ENCODE data around the gene FLAD1. TPM values are rescaled to one million over a fixed set of nuclear protein-coding genes. Genes with fewer than 3 reads are reported as not detected.

FLAD1 gene
- polyA plus RNA-seq, 2 of the 4 experiments (the other 2 are of a cell fraction): 34.1 to 43.5 TPM

DNA sequence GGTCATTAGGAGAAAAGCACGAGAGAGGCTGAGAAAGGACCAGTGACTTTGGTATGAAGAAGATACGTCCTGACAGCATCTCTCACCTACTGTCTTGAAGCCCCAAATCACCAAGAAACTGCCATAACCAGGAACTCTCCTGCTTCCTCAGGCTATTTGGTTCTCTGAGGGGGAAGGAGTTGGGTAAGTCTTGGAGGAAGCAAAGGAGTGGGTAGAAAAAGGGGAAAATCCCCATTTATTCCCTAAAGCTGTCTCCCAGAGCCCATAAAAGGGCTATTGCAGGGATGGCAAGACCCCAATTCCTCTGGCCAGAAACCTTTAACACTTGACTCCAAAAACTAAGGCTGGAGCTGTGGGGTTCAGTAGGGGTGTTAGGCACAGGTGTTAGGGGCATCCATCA, 25.1 kb upstream of the FLAD1 start:
- POLR2A ChIA-PET: no interaction called here
- DNase-seq (ENCODE audit: low read depth in 1 of 2, low spot score in 1 of 2) (no peak), FAIRE-seq (no peak), ATAC-seq (no peak)
- Histone ChIP-seq H3K27ac (no peak overlapping the region), H3K4me2 (no peak overlapping the region), H3K4me1 (peaks cover 34% of the 10 kb centered on the region), H3K9me3 (no peaks in the 10 kb centered on the region), H3K4me3 (no peak overlapping the region)
- TF ChIP-seq CTCF (IDR thresholded peaks at IDR 0.05) (no peak), CHD2 (IDR thresholded peaks at IDR 0.05; ENCODE audit: low read length, partially characterized antibody) (no peak), BHLHE40 (IDR thresholded peaks at IDR 0.05; ENCODE audit: low read depth, low read length) (no peak), ZSCAN20 (CRISPR knock-in tag; IDR thresholded peaks at IDR 0.05) (no peak), NR3C1 (IDR thresholded peaks at IDR 0.05) (no peak), SREBF2 (IDR thresholded peaks at IDR 0.05) (no peak), ESRRA (IDR thresholded peaks at IDR 0.05; ENCODE audit: borderline replicate concordance, low read length) (no peak)
- TF ChIP-seq, protein P1, sequence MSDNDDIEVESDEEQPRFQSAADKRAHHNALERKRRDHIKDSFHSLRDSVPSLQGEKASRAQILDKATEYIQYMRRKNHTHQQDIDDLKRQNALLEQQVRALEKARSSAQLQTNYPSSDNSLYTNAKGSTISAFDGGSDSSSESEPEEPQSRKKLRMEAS (IDR thresholded peaks at IDR 0.05): no peak
- WGBS (ENCODE audit: missing lambda C conversion rate): 88% methylated on average over 2 of the region's 2 CpGs
- CTCF ChIA-PET: interaction anchor here (1.2 to 1.5 kb wide), 2 partner anchors 127 to 134 kb away, joined by 3 read pairs; no protein-coding TSS in a partner anchor

DNA sequence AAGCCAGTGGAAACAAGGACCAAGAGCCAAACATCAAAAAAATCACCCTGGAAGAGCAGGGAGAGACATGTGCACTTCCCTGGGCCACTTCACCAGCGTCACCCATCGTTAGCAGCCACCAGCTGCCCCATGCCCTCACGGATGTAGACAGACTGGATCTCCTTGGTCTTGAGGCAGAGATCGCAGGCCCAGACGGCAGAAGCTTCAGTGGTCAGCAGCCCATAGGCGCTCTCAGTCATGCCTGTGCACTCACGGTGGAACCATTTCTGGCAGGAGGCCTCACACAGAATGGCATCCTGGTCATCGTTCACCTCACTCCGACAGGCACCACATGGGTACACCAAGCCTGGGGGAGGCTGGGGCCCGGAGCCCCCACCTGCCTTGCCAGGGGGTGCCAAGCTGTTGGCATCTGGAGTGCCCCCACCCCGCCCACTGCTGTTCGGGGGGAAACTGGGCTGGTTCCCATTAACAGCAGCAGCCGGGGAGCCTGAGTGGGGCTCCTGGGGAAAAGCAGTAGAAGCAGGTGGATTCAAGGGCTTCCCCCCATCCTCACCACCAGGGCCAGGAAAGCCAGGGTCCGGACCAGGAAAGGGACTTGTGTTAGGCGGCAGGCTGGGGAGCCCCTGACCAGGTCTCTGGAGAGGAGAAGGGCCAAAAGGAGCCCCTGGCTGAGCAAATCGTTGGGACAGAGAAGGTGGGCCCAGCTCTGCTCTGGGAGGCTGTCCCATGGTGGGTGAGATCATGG, 24.3 kb upstream of the FLAD1 start:
- no peak overlapping the region for H3K4me3 ChIP-seq
- DNase-seq (ENCODE audit: low read depth in 1 of 2, low spot score in 1 of 2) (no peak), ATAC-seq (no peak), FAIRE-seq (no peak)
- H3K4me1 ChIP-seq: peaks cover 39% of the 10 kb centered on the region
- TF ChIP-seq FOXS1 (CRISPR knock-in tag; IDR thresholded peaks at IDR 0.05): no peak
- TF ChIP-seq JUN (IDR thresholded peaks at IDR 0.05): no peak
- TF ChIP-seq POLR2A (IDR thresholded peaks at IDR 0.05; ENCODE audit: low read length): no peak
- no peak for TF ChIP-seq RCOR1 (IDR thresholded peaks at IDR 0.05; ENCODE audit: low read depth, low read length)
- TF ChIP-seq, protein P2, sequence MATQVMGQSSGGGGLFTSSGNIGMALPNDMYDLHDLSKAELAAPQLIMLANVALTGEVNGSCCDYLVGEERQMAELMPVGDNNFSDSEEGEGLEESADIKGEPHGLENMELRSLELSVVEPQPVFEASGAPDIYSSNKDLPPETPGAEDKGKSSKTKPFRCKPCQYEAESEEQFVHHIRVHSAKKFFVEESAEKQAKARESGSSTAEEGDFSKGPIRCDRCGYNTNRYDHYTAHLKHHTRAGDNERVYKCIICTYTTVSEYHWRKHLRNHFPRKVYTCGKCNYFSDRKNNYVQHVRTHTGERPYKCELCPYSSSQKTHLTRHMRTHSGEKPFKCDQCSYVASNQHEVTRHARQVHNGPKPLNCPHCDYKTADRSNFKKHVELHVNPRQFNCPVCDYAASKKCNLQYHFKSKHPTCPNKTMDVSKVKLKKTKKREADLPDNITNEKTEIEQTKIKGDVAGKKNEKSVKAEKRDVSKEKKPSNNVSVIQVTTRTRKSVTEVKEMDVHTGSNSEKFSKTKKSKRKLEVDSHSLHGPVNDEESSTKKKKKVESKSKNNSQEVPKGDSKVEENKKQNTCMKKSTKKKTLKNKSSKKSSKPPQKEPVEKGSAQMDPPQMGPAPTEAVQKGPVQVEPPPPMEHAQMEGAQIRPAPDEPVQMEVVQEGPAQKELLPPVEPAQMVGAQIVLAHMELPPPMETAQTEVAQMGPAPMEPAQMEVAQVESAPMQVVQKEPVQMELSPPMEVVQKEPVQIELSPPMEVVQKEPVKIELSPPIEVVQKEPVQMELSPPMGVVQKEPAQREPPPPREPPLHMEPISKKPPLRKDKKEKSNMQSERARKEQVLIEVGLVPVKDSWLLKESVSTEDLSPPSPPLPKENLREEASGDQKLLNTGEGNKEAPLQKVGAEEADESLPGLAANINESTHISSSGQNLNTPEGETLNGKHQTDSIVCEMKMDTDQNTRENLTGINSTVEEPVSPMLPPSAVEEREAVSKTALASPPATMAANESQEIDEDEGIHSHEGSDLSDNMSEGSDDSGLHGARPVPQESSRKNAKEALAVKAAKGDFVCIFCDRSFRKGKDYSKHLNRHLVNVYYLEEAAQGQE (IDR thresholded peaks at IDR 0.05): no peak
- TF ChIP-seq HES2 (IDR thresholded peaks at IDR 0.05): no peak
- TF ChIP-seq HOXB5 (CRISPR knock-in tag; IDR thresholded peaks at IDR 0.05): no peak
- no peak for TF ChIP-seq FOSL2 (IDR thresholded peaks at IDR 0.05)
- TF ChIP-seq FOSL2 (CRISPR knock-in tag; IDR thresholded peaks at IDR 0.05): no peak
- TF ChIP-seq TP53 (CRISPR knock-in tag; IDR thresholded peaks at IDR 0.05): no peak
- TF ChIP-seq, protein P3, sequence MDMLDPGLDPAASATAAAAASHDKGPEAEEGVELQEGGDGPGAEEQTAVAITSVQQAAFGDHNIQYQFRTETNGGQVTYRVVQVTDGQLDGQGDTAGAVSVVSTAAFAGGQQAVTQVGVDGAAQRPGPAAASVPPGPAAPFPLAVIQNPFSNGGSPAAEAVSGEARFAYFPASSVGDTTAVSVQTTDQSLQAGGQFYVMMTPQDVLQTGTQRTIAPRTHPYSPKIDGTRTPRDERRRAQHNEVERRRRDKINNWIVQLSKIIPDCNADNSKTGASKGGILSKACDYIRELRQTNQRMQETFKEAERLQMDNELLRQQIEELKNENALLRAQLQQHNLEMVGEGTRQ (IDR thresholded peaks at IDR 0.05): no peak
- H3K9me3 ChIP-seq: no peaks in the 10 kb centered on the region
- 92% methylated on average over 15 of the region's 16 CpGs for WGBS (ENCODE audit: missing lambda C conversion rate)
- ChIA-PET POLR2A (no interaction called here), CTCF (interaction anchor here (0.7 to 1.5 kb wide), 3 partner anchors 25 to 133 kb away, joined by 3 read pairs; no protein-coding TSS in a partner anchor)
- H3K27ac ChIP-seq: no peak overlapping the region
- H3K4me2 ChIP-seq: no peak overlapping the region
